ENCODE data around the gene ZNF69.
"Not testable (repeated sequence)": the region's sequence is repeated elsewhere in the genome, so short reads cannot be mapped to it uniquely, and the experiment has no call there.

ZNF69 gene

GRCh38 chr19:11856596-11857250, 30.9 kb upstream of the ZNF69 start:
- DNase-seq (ENCODE audit: low spot score) = no peak
- no peak overlapping the region for H3K27ac ChIP-seq
- CTCF ChIA-PET = interaction anchor here (1.1 kb wide), 1 partner anchor 59 kb away, joined by 5 read pairs; the partner anchor contains the start of gene ZNF491
- TF ChIP-seq, protein P1, sequence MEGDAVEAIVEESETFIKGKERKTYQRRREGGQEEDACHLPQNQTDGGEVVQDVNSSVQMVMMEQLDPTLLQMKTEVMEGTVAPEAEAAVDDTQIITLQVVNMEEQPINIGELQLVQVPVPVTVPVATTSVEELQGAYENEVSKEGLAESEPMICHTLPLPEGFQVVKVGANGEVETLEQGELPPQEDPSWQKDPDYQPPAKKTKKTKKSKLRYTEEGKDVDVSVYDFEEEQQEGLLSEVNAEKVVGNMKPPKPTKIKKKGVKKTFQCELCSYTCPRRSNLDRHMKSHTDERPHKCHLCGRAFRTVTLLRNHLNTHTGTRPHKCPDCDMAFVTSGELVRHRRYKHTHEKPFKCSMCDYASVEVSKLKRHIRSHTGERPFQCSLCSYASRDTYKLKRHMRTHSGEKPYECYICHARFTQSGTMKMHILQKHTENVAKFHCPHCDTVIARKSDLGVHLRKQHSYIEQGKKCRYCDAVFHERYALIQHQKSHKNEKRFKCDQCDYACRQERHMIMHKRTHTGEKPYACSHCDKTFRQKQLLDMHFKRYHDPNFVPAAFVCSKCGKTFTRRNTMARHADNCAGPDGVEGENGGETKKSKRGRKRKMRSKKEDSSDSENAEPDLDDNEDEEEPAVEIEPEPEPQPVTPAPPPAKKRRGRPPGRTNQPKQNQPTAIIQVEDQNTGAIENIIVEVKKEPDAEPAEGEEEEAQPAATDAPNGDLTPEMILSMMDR (conservative IDR thresholded peaks at IDR 0.05; ENCODE audit: low read depth) = no peak
- POLR2A ChIA-PET (ENCODE audit: low non-redundant PET) = no interaction called here

DNA sequence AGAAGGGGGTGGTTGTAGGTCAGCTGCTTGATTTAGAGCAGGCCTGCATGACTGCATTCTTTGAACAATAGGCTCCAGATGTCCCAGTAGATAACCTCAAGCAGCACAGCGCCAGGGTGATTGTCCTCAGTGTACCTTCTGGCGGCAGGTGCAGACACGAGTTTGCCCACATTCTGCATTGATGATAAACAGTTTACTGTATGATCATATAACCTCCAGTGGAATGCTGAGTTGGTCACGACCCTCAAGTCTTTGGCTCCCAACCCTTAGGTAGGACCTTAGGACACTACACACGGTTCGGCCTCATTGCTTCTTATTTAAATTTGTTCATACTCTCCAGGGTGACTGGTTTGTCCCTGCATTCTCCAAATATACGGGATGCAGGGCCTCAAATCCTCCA, 26.9 kb upstream of the ZNF69 start:
- DNase-seq (ENCODE audit: low spot score) = no peak
- no peak overlapping the region for H3K27ac ChIP-seq
- TF ChIP-seq, protein P1 (conservative IDR thresholded peaks at IDR 0.05; ENCODE audit: low read depth) = no peak
- POLR2A ChIA-PET (ENCODE audit: low non-redundant PET) = no interaction called here
- CTCF ChIA-PET = no interaction called here

DNA sequence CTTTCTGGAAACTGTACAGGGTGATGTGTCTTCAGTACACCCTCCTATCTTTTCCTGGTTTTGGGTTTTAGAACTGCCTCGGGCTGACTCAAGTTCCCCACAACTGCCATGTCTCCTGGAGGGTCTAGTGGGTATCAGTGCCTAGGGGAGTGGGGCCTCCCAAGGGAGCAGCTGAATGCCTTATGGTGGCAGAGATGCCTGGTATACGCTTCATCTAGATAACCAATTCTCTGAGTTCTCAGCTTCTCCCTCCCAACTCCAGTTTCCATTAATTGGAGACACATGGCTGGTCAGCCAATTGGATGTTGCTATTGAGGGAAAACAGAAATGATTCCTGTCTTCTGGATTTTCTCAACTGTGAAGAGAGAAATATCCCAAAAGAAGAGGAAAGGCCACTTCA, 26.3 kb upstream of the ZNF69 start:
- TF ChIP-seq, protein P1 (conservative IDR thresholded peaks at IDR 0.05; ENCODE audit: low read depth) = no peak
- DNase-seq (ENCODE audit: low spot score) = no peak
- no peak overlapping the region for H3K27ac ChIP-seq
- CTCF ChIA-PET = no interaction called here
- POLR2A ChIA-PET (ENCODE audit: low non-redundant PET) = no interaction called here

DNA sequence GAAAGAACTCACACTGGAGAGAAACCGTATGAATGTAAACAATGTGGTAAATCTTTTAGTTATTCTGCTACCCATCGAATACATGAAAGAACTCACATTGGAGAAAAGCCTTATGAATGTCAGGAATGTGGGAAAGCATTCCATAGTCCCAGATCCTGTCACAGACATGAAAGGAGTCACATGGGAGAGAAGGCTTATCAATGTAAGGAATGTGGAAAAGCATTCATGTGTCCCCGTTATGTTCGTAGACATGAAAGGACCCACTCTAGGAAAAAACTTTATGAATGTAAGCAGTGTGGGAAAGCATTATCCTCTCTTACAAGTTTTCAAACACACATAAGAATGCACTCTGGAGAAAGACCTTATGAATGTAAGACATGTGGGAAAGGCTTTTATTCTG, 19.8 kb upstream of the ZNF69 start:
- H3K27ac ChIP-seq; POLR2A ChIA-PET (ENCODE audit: low non-redundant PET); DNase-seq (ENCODE audit: low spot score); CTCF ChIA-PET: not testable (repeated sequence)

- DNase-seq (ENCODE audit: low spot score) = no peak
- TF ChIP-seq, protein P1 (conservative IDR thresholded peaks at IDR 0.05; ENCODE audit: low read depth) = no peak
- ChIA-PET CTCF (no interaction called here), POLR2A (ENCODE audit: low non-redundant PET) (no interaction called here)
- no peak overlapping the region for H3K27ac ChIP-seq
These were observed 19.4 kb upstream of the ZNF69 start for GRCh38 chr19:11868188-11868587.

GRCh38 chr19:11872624-11873023, 15.0 kb upstream of the ZNF69 start:
- no peak overlapping the region for H3K27ac ChIP-seq

DNA sequence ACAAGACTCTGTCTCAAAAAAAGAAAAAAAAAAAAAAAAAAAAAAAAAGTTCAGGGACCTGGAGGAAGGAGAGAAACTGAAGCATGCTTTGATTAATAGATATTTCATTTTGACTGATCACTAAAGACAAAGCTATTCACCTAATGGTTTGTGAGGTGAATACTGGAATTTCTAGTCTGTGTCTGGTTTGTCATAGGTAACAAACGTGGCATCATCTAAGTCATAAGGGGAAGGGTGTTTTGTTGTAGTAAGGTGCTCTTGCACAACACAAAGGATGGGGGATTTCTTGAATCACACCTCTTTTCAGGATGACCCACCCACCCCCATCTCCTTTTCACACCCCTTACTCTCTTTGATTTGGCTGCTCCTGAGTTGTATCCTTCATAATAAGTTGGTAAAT, 13.8 kb upstream of the ZNF69 start:
- no peak for DNase-seq (ENCODE audit: low spot score)
- ChIA-PET CTCF (no interaction called here), POLR2A (ENCODE audit: low non-redundant PET) (no interaction called here)
- H3K27ac ChIP-seq = no peak overlapping the region
- TF ChIP-seq, protein P1 (conservative IDR thresholded peaks at IDR 0.05; ENCODE audit: low read depth) = no peak

More at GRCh38 chr19:11872624-11873023, 15.0 kb upstream of the ZNF69 start:
- POLR2A ChIA-PET (ENCODE audit: low non-redundant PET) = no interaction called here
- TF ChIP-seq, protein P1 (conservative IDR thresholded peaks at IDR 0.05; ENCODE audit: low read depth) = no peak
- CTCF ChIA-PET = interaction anchor here (0.6 to 0.7 kb wide), 2 partner anchors 88 to 154 kb away, joined by 3 read pairs; no protein-coding TSS in a partner anchor
- DNase-seq (ENCODE audit: low spot score) = no peak

GRCh38 chr19:11879687-11880266, 7.8 kb upstream of the ZNF69 start:
- POLR2A ChIA-PET (ENCODE audit: low non-redundant PET); DNase-seq (ENCODE audit: low spot score); H3K27ac ChIP-seq: not testable (repeated sequence)
- CTCF ChIA-PET = interaction anchor here (1.0 kb wide), 1 partner anchor 82 kb away, joined by 3 read pairs; no protein-coding TSS in a partner anchor

Data from RWPE1 (cell line).